Measurements from ENCODE around the gene TMEM181.
A peak's percentile ranks its signal among the peaks of the same experiment; 100 is the strongest.
"Not testable (repeated sequence)": the region's sequence is repeated elsewhere in the genome, so short reads cannot be mapped to it uniquely, and the experiment has no call there.

Gene TMEM181

GRCh38 chr6:158622545-158623190 lies 62.8 kb downstream of the TMEM181 start:
- no peak for DNase-seq

DNA sequence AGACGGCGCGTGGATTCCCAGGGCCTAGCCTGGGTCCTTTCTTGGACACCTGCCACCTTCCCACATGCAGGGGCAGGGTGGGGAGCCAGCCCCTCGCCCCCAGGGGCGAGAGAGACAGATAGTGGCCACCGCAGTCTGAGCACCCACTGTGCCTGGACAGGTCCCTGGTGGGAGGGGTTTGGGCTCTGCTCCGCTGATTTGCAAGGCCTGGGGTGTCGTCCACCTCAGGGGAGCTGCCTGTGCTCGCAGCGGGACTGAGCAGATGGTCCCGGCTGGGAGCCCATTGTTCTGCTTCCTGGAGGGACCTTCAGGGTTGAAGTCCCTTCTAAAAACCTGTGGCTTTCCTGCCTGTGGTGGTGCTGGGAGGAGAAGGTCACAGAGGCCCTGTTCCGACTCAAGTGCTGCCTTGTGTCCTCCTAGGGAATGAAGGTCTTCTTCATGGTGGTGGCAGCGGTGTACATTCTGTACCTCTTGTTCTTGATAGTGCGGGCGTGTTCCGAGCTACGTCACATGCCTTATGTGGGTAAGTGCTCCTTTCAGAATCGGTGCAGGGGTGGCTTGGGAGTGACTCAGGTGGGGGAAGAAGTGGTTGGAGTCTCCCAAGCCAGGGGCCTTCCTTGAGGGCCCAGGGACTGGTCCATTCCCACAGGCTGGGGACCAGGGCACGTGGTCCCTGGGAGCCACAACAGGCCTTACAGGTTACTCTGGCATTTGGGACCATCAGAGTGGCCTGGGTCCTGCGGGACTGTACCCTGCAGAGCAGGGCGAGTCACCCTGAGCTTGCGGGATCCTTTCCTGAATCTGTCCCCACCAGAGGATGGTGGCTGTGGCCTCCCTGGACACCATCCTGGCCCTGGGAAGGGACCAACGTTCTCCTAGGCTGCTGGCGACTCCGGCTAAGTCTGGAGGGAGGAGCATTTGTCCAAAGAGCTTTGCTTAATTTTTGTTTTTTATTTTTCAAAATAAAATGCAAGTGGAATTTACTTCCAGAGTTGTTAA lies 65.1 kb downstream of the TMEM181 start:
- no peak for DNase-seq

GRCh38 chr6:158625881-158626305 lies 66.0 kb downstream of the TMEM181 start:
- no peak for DNase-seq

DNA sequence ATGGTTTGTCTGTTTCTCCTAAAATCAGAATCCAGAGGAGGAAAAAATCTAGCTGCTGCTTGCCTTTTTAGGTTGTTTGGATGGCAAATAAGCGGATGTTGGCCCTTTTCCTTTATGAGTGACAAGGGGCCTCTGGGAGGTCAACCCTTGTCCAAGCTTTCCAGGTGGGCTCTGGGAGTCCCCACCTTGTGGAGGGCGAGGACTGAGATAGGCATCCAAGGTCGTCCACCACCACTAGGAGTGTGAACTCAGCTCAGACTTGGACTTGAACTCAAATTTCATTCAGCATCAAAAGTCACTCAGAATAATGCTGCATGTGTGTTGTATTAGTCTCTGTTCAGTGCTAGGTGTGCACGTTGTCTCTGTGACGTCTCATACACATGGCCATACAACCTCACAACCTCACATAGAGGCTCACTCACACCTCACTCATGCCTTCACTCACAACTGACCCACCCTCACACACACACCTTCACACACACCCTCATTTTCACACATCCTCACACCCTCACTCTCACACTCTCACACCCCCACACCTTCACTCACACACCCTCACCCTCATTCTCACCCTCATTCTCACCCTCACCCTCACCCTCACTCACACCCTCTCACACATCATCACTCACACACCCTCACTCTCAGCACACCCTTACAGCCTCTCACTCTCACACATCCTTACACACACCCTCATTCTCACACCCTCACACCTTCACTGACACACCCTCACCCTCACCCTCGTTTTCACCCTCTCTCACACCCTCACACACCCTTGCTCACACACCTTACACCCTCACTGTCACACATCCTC lies 66.7 kb downstream of the TMEM181 start:
- DNase-seq, result no peak

DNA sequence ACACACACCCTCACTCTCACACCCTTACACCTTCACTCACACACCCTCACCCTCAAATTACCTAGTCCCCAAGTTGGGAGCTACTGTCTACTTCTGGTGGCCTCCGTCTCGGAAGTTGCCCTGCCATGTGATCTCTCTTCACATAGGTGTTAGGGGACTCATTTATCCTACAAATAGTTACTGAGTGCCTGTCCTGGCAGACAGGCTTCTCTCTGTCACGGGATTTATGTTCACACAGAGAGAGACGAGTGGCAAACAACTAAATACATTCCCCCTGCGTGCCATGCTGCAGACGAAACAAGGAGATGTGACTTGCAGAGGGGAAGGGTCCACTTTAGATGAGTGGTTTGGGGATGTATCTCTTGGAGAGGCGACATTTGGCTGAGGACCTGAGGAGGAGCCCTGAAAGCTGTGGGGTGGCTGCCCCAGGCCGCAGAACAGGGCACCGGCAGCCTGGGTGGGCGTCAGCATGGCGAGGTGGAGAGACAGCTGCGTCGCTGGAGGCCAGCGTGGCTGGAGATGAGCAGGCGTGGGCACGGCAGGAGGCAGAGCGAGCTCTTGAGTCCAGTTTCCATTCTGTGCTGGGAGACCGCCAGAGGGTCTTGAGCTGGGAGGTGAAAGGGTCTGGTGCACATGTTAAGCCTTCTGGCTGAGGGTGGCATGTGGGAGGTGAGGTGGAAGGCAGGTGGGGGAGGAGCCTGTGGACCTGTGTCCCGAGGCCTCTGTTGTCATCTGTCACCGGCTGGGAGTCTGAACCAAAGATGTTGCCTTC lies 67.5 kb downstream of the TMEM181 start:
- no peak for DNase-seq

- no peak for DNase-seq
These were observed 68.0 kb downstream of the TMEM181 start for GRCh38 chr6:158627940-158628211.

DNA sequence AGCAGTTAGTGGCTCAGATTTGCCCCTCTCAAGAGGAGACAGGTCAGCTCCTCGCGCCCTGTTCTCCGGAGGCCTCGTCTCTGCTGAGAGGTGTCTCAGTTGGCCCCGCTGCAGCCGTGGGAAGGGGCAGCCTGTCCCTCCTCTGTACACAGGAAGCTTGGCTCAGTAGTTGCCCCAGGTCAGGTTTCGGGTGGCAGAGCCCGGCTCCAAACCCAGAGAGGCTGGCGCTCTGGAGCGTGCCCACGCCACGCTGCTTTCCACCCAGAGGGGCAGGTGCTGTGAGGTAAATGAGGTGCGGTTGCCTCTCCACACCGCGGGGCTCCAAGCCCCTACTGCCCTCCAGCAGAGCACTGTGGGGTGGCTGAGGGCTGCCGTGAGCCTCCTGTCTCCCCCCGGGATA lies 68.7 kb downstream of the TMEM181 start:
- no peak for DNase-seq

- peak; percentile 38 for DNase-seq
These were observed 69.7 kb downstream of the TMEM181 start for GRCh38 chr6:158629367-158630221.

DNA sequence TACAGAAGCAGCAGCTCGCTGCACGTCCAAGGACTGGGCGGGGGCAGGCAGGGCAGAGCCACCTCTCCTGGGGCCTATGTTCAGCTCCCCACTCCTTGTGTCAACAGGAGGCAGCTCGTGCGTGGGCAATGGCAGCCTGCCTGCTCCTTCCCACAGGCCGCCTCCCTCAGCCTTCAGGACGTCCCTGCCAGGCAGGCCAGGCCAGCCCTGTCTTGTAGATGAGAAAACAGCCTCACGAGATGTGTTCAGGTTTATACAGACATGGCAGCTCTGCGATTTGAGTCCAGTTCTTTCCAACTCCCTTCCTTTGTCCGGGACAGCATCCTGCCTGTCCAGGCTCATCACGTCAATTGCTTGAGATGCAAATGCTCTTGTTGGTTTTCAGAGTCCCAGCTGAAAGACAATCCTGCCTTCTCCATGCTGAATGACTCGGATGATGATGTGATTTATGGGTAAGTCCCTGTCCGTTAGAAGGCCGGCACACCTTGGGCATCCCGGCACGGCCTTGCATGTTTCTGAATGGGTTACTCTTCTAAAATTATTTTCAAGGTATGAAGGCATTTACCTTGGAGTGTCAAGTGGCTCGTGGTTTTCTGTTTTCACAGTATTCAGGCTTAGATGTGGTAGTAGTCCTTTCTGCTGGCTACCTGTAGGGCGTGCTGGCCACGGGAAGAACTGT lies 71.2 kb downstream of the TMEM181 start:
- DNase-seq, result no peak

- DNase-seq, result no peak
These were observed 72.0 kb downstream of the TMEM181 start for GRCh38 chr6:158631678-158632537.

GRCh38 chr6:158632538-158633119 lies 72.7 kb downstream of the TMEM181 start:
- not testable (repeated sequence) for DNase-seq

- no peak for DNase-seq
These were observed 73.2 kb downstream of the TMEM181 start for GRCh38 chr6:158633127-158633526.

- DNase-seq, result no peak
These were observed 75.0 kb downstream of the TMEM181 start for GRCh38 chr6:158634695-158635426.

GRCh38 chr6:158635427-158636073 lies 75.7 kb downstream of the TMEM181 start:
- no peak for DNase-seq

- DNase-seq, result no peak
These were observed 76.9 kb downstream of the TMEM181 start for GRCh38 chr6:158636778-158637177.

- no peak for DNase-seq
These were observed 78.5 kb downstream of the TMEM181 start for GRCh38 chr6:158638324-158638854.

GRCh38 chr6:158639056-158639455 lies 79.2 kb downstream of the TMEM181 start:
- DNase-seq, result no peak

DNA sequence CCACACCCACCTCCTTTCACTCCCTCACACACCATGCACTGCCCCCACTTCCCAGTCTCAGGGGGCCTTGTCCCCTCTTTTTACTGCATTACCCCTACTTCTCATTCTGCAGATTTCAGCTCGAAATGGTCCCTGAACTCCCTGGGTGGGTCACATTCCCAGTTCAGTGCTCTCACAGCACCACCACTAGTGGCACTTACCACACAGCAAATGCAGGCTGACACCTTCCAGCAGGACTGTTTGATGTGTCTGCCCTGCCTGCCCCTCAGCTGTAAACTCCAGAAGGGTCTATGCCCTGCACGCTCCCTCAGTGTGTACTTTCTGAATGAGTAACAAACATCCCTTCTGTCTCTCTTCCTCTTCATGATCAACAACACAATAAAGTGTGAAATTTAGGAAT lies 80.6 kb downstream of the TMEM181 start:
- no peak for DNase-seq
